GM10266 (cell line): Measurements from ENCODE around the gene POT1.

Source experiments
- DNase-seq: peaks from one replicate; pipeline ENCODE4 v3.0.0; 2012; ENCODE audit errors: extremely low spot score
- TF ChIP-seq, protein P1 (sequence below): IDR thresholded peaks from 2 replicates; pipeline ENCODE4 v1.5.1; 2012; ENCODE audit warnings: mild to moderate bottlenecking, low read depth; ENCODE audit not compliant: control insufficient read depth, insufficient read depth; ENCODE audit errors: missing control alignments

POT1 gene

DNA sequence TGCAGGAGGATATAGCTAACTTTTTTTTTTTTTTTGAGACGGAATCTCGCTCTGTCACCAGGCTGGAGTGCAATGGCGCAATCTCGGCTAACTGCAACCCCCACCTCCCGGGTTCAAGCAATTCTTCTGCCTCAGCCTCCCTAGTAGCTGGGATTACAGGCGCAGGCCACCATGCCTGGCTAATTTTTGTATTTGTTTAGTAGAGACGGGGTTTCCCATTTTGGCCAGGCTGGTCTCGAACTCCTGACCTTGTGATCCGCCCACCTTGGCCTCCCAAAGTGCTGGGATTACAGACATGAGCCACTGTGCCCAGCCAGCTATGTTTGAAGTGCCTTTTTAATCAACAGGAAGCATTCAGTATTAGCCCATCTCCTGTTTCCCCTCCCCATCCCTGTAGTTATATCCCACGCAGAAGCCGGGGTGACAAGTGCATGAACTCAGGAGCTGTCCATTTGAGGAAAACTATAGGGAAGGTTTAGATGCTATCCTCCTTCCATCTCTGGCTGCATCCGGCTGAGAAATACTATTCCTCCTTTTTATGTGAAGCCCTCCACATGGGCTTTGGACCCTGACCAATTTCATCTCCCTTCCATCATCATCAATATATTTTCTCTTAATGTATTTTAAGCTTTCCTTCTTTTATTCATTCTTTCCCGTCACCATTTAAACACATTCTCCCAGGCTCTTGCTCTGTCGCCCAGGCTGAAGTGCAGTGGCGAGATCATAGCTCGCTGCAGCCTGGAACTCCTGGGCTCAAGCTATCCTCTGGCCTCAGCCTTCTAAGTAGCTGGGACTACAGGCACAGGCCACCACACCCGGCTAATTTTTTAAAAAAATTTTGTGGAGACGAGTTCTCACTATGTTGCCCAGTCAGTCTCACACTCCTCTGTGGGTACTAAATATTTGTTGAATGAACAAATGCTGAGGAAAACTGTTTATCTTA lies 1.3 kb upstream of the POT1 start:
- TF ChIP-seq, protein P1, sequence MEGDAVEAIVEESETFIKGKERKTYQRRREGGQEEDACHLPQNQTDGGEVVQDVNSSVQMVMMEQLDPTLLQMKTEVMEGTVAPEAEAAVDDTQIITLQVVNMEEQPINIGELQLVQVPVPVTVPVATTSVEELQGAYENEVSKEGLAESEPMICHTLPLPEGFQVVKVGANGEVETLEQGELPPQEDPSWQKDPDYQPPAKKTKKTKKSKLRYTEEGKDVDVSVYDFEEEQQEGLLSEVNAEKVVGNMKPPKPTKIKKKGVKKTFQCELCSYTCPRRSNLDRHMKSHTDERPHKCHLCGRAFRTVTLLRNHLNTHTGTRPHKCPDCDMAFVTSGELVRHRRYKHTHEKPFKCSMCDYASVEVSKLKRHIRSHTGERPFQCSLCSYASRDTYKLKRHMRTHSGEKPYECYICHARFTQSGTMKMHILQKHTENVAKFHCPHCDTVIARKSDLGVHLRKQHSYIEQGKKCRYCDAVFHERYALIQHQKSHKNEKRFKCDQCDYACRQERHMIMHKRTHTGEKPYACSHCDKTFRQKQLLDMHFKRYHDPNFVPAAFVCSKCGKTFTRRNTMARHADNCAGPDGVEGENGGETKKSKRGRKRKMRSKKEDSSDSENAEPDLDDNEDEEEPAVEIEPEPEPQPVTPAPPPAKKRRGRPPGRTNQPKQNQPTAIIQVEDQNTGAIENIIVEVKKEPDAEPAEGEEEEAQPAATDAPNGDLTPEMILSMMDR, result no peak

GRCh38 chr7:124930173-124930623 lies 573 bp upstream of the POT1 start:
- TF ChIP-seq, protein P1, result no peak
- no peak for DNase-seq

More for the DNA sequence above, 1.3 kb upstream of the POT1 start:
- DNase-seq, result no peak

- TF ChIP-seq, protein P1, result no peak
- no peak for DNase-seq
These were observed 4.7 kb downstream of the POT1 start for GRCh38 chr7:124924906-124925305.

DNA sequence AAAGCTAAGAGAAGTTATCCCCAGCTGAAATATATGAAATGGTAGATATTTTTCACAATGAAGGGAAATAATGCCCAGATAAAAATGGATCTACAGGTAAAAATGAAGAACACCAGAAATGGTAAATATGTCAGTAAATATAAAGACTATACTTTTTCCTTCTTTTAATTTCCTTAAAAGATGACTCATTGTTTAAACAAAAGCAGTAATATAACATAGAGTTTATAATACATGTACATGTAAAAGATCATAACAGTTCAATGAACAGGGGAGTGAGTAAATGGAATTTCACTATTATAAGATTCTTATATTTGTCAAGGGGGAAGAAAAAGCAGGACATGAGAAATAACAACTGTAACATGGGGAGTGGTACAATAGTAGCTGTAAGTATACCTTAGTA lies 7.4 kb downstream of the POT1 start:
- no peak for DNase-seq
- TF ChIP-seq, protein P1, result no peak

GRCh38 chr7:124919841-124920240 lies 9.8 kb downstream of the POT1 start:
- DNase-seq, result no peak
- TF ChIP-seq, protein P1, result no peak

DNA sequence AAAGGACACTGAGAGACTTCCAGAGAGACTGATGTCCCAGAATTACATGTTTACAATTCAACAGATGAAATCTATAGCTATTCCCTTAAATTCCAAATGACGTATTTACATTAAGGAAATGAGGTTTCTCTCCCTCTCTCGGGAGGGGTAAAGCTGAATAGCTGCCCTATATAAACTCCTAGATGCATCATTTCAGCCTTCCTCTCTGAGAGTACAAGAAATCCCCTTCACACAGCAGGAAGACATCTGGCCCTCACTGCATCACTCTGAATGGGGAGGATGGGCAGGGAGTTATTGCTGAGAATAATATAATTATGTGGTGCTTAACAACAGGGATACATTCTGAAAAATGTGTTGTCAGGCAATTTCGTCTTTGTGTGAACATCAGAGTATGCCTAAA lies 11.0 kb downstream of the POT1 start:
- TF ChIP-seq, protein P1, result no peak
- peak; percentile 7 for DNase-seq

- TF ChIP-seq, protein P1, result no peak
- no peak for DNase-seq
These were observed 14.4 kb downstream of the POT1 start for GRCh38 chr7:124915242-124915641.
